HG02798 (cell line): ENCODE data around the gene CELF4.
A peak's percentile ranks its signal among the peaks of the same experiment; 100 is the strongest.

ENCODE experiments used
- ATAC-seq: cut with Tn5 transposase; IDR thresholded peaks from one replicate; pipeline ENCODE4 v1.9.1; 2021; ENCODE audit warnings: mild to moderate bottlenecking; ENCODE audit not compliant: unreplicated experiment, poor library complexity

Gene CELF4

GRCh38 chr18:37309059-37309458 is 256.5 kb downstream of the CELF4 start:
- ATAC-seq, result no peak

DNA sequence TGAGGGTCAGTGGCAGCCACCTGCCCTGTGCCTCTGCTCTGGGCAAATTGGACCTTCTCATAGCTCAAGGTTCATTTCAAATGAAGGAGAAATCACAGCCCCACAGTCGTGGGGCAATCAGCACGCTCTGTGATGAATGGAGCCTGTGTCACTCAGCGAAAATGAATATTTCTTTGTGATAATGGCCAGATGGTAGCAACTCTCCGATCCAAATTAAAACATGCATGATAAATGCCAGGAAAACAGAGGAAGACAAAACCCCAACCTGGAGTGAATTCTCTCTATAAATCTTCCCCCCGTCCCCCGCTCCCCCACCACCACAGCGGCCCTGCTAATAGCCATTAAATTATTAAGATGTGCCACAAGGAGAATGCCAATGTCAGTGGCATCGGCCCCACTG is 258.4 kb downstream of the CELF4 start:
- ATAC-seq, result no peak

GRCh38 chr18:37306432-37306831 is 259.2 kb downstream of the CELF4 start:
- ATAC-seq, result no peak

DNA sequence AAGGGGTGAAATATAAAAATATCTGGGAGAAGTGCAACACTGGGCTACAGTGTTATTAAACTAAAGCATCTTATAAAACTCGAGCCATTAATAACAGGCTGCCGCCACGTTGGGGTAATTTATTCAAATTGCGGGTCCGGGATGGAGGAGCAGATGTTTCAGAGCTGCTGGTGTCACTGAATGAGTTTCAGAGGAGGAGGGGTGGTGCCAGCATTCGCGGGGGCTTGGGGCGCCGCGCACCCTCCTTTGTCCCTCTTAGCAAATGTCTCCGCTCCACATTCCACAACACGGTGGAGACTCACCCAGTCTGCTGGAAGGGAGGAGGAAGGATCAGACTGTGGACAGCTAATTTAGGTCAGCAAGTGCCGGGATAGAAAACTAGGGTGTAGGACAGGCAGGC is 260.5 kb downstream of the CELF4 start:
- no peak for ATAC-seq

- ATAC-seq, result no peak
Measured at GRCh38 chr18:37304012-37304680, 261.5 kb downstream of the CELF4 start.

DNA sequence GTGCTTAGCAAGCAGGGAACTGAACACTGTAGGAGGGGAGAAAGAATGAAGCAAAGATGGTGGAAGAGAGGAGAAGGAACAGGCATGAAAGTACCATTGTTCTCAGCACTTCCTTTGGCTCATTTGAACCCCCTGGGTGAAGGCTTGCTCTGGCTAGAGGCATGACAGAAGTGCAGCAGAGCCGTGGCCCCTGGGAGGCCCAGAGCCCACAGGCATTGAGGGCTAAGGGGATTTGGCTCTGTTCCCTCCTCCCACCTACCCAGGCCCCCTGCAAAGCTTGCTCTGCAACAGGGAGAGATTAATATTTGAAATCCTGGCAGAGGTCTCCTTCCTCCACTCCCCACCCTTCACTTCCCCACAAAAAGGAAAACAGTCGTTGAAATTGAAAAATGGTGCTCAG is 262.6 kb downstream of the CELF4 start:
- ATAC-seq, result no peak

DNA sequence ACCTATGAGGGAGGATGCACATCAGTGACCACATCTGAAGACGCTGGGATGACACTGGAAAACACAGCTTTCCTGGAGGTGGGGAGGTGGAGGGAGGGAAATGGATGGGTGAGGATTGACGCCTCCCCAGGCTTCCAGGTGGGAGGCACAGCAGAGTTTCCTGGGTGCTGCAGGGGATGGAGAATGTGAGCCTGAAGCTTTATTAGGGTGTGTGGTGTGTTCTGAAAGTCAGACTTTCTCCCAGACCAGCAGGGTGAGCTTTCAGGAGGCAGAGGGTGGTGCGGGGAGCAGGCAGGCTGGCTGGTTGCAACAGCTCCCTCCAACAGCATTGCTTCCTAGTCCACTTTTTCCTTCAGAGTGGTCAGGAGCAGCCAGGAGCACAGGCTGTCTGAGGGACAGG is 263.1 kb downstream of the CELF4 start:
- ATAC-seq, result no peak

GRCh38 chr18:37299471-37300304 is 265.9 kb downstream of the CELF4 start:
- ATAC-seq, result peak; percentile 65

DNA sequence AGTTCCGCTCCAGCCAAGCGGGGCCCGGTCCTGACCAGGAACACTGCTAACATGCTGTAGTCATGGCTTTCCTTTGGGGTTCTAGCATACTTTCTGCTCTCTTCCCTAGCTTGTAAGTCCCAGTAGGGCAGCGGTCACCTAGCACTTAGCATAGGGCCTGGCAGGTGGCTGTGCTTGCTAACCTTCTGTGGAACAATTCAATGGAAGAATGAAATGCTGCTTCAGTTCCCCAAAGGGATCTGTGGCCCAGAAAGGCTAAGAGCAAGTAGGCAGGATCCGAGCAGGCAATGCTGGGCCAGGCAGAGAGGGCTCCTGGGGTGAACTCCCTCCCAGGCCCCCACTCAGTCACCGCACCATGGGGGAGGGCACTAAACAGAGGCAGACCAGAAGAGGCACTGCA is 266.8 kb downstream of the CELF4 start:
- ATAC-seq, result no peak

DNA sequence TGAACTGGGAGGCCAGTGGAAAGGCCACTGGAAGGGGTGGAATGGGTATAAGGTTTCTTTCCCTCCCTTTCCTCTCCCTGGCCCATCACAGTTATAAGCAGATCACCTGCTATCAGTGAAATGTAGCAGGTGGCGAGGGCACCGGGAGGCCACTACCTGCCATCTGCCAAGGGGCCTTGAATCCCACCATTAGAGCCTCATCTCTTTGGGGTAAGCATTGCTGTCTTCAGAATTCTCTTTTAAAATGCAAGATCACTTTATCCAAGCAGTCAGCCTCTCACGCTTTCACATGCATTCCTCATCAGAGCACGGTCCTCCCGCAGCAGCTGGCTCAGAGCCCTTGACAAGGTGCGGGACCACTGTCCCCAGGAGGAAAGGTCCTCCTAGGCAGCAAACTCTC is 268.5 kb downstream of the CELF4 start:
- ATAC-seq, result no peak

DNA sequence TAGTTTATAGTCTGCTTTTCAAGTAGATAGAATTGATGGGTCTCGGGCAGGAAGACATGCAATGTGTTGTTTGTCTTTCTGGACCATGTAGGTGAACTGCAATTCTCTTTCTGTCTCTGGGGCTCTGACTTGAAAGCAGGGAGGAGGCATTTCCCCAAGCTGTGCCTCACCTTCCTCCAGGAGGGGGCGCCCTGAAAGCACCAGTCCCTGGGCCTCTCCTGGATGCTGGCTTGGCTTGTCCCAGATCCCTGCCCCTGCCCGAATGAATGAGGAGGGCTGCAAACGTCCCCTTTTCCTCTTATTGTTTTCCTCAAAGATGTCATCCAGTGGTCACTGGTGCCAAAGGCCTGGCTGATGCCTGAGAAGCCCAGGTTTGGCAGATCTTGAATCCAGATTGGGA is 270.6 kb downstream of the CELF4 start:
- ATAC-seq, result no peak

- ATAC-seq, result no peak
Measured at GRCh38 chr18:37293359-37293758, 272.2 kb downstream of the CELF4 start.

GRCh38 chr18:37289423-37289822 is 276.2 kb downstream of the CELF4 start:
- no peak for ATAC-seq

DNA sequence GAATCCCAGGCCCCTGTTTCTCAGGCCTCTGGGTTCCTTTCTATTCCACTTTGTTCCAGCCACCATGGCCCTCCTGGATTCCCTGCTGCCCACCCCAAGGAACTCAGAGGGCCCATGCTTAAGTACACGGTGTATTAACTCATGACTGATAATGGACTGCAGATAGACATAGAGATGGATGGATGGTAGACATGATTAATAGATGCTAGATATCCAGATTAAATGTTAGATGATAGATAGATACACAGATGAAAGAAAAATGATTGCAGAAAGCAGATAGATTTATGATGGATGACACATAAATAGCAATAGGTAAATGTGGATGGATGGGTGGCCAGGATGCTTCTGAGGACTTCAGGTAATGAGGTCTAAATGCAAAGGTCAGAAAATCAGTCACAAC is 278.0 kb downstream of the CELF4 start:
- no peak for ATAC-seq

GRCh38 chr18:37286801-37287200 is 278.8 kb downstream of the CELF4 start:
- no peak for ATAC-seq

GRCh38 chr18:37285825-37286224 is 279.8 kb downstream of the CELF4 start:
- ATAC-seq, result no peak

DNA sequence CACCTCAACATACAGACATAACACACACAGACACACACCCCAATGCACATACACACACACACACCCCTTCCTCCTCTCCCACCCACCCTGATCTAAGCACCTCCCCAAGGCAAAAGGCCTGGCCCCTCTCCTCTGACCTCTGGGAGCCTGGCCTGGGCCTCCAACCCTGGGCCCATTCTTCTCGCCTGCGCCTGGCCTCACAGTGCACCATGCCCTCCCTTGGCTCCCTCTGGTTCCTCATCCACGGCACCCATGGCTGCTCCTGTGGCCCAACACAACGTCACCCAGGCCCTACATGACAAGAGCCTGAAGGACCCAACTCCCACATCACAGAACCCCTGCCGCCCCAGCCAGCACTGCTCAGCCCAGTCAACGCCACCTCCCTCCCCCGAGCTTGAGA is 281.3 kb downstream of the CELF4 start:
- ATAC-seq, result no peak

- ATAC-seq, result no peak
Measured at GRCh38 chr18:37282386-37283037, 283.1 kb downstream of the CELF4 start.

DNA sequence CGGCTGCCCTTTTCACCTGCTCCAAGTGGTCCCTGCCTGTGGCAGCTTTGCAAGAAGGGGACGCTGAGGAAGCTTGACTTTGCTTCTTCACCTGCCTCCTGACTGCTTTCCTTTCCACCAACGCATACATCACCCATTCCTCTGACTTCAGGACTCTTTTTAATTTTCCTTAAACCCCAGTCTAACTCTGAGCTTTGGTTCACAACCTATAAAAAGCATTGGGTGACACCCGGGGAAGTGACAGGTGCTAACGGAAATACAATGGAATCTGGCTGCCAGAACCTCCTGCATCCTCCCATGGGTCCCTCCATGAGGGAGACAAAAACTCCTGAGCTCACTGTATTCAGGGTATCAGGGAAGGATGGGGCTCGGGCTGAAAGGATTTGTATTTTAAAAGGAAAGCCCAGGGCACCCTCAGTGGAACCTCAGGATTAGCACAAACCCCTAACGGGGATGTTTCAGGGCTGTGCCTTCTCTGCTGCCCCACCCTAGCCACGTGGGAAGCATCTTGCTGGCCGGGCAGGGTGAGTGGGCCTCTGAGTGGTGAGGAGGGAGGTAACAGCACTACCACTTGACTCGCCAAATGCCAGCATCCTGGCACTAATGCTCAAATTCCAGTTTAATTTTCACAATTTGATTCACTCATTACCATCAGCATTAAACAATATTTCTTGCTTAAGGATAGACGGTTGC is 284.8 kb downstream of the CELF4 start:
- no peak for ATAC-seq

DNA sequence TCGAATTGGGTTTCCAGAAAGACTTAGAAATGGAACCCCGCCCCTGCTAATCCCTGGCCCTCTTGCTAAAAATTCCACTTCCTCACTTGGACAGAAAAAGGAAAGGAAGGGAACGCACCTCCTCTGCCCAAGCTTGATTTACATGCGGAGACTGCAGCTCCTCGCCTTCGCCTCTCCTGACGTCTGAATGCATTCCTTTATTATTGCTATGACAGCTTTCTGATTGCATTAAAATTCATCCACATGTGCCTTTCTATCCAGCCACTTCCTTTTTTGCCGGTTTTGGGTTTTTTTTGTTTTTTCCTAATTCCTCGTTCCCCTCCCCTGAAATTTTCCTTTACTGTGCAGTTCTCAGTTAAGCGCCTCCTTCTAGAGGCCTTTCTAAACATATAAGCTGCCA is 287.8 kb downstream of the CELF4 start:
- ATAC-seq, result no peak
